ENCODE data around the gene SLC19A3. TPM values are rescaled to one million over a fixed set of nuclear protein-coding genes. Genes with fewer than 3 reads are reported as not detected.
"Not testable (repeated sequence)": the region's sequence is repeated elsewhere in the genome, so short reads cannot be mapped to it uniquely, and the experiment has no call there.

SLC19A3 gene
- total RNA-seq, 1 donor = not detected

DNA sequence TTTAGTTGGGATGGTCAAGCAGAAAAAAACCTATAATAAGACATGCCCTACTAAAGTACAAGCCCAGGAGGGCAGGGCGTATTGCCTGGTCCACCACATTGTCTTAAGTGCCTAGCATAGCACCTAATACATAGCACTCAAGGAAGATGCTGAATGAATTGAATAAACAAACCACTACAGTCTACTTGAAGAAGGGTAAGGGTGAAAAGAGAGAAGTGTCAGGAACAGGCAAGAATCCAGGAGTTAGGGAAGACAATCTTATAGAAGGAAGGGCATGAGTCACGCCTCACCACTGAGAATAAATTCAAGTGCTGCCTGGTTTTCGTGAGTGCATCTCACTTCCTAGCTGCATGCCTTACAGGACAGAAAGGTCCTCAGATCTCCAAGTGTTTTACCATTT lies 13.9 kb downstream of the SLC19A3 start:
- DNase-seq (ENCODE audit: low read depth in 2 of 3, low spot score in 2 of 3) = no peak

DNA sequence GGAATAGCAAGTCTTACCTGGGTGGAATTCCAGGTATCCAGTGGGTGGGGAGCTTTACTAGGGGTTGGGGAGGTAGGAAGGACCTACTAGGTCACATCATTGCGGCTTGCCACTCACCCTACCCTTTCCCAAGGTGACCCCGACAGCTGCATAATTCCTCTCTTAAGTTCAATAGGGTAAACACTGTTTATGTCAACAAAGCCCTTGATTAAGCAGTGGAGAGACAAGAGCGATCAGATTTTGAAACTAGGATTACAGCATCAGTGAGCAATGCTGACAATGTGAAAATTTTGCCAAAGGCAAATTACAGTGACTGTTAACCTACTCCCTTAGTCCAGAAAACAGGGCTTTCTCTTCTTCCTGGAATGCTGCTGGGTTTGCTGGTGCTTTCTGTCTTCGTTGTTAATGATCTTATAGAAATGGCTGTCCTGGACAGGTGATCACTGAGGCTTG lies 14.5 kb downstream of the SLC19A3 start:
- DNase-seq (ENCODE audit: low read depth in 2 of 3, low spot score in 2 of 3) = no peak

DNA sequence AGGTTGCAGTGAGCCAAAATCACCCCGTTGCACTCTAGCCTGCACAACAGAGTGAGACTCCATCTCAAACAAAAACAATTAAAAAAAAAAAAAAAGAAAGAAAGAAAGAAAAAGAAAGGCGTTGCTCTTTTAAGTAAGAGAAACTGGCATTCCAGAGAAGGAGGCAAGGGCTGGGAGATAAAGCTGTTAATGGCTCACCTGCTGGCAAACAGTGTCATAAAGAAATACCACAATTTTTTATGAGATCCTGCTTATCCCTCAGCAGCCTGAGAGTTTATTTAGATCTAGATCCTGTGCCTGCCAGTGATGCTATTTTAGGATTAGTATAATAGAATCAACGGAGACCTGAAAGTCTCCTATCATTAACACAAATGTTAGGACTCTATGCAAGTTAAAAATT lies 16.3 kb downstream of the SLC19A3 start:
- DNase-seq (ENCODE audit: low read depth in 2 of 3, low spot score in 2 of 3) = no peak

DNA sequence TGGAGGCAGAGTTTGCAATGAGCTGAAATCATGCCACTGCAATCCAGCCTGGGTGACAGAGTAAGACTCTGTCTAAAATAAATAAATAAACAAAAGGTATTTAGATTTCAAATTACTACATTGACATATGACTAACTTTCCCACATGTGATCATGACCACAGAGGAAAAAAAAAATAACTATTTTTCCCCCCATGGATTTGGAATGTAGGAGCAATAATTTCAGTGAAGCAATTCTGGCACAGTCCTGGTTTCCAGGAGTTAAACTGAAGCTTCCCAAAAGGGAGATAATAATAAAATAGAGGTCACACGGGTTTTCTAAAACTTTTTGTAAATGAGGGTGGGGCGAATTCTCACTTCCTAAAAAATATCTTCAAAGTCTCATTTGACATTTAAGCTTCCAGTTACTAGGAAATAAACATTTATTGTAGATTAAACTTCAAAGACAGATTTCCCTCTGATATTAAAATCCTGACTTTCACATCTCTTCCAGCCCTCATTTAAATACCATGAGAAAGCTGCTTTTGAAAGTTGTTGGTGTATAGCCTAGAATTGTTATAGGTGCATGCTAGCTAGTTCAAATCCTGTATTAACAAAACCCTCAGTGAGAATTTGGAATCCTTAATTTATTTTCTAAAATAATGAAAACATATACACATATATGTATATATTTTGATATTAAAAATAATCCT lies 20.7 kb downstream of the SLC19A3 start:
- DNase-seq (ENCODE audit: low read depth in 2 of 3, low spot score in 2 of 3) = no peak

DNA sequence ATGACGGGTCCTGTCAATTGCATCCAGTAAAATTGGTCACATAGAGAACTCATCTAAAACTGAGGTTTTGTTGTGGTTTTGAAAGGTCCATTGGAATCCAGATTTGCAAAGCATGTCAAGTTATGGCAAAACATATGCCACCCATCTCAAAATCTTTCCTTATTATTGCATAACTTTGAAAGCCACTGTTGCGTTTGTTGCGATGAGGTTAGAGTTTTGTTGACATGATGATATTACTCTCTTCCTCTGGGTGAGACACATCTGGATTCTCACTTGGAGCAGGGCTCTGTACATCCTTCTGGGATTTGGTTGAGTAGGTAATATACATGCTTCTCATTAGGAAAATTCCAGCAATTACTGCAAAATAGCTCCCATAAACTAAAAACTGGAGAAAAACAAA lies 30.6 kb downstream of the SLC19A3 start:
- DNase-seq (ENCODE audit: low read depth in 2 of 3, low spot score in 2 of 3) = no peak

DNA sequence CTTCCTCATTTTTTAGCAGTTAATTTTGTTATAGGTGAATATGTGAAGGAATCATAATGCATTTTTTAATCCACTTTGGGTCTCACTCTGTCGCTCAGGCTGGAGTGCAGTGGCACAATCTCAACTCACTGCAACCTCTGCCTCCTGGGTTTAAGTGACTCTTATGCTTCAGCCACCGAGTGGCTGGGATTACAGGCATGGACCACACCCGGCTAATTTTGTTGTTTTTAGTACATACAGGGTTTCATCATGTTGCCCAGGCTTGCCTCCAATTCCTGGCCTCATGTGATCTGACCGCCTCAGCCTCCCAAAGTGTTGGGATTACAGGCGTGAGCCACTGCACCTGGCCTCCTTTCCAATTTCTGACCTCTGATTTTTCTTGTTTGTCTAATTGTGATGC lies 33.6 kb downstream of the SLC19A3 start:
- DNase-seq (ENCODE audit: low read depth in 2 of 3, low spot score in 2 of 3) = no peak

DNA sequence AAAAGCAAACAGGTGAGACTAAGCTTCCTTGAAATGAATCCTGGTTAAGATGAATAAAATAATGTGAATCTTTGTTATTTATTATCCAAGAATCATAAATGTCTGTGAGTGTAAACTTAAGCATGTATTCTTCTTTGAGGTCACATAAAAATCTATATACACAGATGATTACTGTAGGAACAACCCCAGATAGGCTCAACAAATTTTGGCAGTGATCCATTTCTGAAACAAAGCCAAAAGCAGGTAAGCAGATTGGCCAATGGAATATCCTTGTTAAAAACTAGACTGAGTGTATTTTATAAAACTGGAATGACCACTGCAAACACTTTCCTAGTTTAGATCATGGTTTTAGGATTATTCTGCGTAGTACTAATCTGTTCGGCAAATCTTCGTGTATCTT lies 39.9 kb downstream of the SLC19A3 start:
- DNase-seq (ENCODE audit: low read depth in 2 of 3, low spot score in 2 of 3) = no peak

DNA sequence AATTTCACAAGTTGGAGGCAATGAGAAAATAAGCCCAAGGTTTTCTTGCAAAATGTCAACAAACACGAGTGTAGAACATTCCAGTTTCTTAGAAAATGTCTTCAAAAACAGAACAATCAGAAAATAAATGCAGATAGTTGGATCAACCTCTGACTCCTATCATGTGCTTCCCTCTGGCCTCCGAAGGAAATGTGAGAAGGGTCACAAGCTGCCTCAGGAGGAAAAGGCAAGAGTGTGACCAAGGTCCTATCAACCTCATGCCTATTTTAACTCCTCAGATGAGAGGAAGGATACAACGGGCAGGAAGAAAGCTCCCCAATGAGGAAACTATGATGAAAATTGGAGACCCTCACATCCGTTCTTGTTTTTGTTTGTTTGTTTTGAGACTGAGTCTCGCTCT lies 43.3 kb downstream of the SLC19A3 start:
- no peak for DNase-seq (ENCODE audit: low read depth in 2 of 3, low spot score in 2 of 3)

DNA sequence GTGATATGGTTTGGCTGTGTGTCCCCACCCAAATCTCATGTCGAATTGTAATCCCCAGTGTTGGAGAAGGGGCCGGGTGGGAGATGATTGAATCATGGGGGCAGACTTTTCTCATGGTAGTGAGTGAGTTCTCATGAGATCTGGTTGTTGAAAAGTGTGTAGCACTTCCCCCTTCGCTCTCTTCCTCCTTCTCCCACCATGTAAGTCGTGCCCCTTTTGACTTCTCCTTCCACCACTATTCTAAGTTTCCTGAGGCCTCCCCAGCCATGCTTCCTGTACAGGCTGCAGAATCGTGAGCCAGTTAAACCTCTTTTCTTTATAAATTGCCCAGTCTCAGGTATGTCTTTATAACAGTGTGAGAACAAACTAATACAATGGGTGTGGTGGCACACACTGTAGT lies 44.2 kb downstream of the SLC19A3 start:
- DNase-seq (ENCODE audit: low read depth in 2 of 3, low spot score in 2 of 3) = not testable (repeated sequence)

DNA sequence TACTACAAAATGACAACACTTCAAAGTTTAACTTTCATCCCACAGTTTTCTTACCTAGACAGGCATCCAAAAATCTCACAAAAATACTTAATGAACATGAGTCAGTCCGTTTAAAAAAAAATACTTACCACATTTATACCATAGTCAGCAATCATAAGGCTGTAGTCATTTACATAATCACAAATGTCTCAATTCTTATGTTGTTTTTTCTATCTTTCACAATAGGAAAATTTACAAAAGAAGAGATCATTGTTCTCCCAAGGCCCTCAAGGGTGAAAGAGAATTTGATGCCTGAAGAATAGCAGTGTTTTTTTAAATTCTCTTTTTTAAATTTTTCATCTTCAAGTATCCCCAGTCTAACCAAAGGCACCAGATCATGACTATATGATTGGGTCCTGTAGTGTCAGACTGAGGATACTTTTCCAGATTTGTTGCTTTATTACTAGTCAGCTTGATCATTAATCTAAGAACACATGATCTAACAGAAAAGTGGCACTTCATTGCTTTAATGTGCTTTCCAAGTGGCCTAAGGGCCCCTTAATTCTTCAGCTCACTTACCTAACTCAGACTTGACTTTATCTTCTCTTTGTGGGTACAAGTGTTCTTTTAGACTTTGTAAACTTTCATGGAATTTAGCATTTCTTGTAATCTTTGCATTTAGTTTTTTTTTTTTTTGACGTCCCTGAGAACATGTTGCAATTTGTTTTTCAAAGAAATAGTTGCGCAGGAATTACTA lies 46.5 kb downstream of the SLC19A3 start:
- no peak for DNase-seq (ENCODE audit: low read depth in 2 of 3, low spot score in 2 of 3)

DNA sequence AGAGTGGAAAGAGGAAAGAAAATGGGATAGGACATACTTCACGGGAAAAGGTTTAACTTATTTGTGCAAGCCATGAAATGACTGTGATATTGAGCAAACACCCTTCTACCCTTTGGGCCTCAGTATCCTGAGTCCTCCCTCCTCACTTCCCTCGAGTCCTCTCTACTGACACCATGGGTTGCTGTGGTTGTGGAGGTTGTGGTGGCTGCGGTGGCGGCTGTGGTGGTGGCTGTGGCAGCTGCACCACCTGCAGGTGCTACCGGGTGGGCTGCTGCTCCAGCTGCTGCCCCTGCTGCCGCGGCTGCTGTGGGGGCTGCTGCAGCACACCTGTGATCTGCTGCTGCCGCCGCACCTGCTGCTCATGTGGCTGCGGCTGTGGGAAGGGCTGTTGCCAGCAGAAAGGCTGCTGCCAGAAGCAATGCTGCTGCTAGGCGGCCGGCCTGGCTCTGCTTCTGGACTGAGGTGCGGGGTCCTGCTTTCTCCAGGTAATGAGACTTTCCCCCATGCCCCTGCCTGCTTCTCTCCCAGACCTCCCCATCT lies 51.1 kb downstream of the SLC19A3 start, which contains the start of gene SCYGR5:
SCYGR5 (plus strand) TSS at position 174 of the 540 bp plus-strand sequence; CDS start at position 174, 0 bp downstream.
- DNase-seq (ENCODE audit: low read depth in 2 of 3, low spot score in 2 of 3) = not testable (repeated sequence)

DNA sequence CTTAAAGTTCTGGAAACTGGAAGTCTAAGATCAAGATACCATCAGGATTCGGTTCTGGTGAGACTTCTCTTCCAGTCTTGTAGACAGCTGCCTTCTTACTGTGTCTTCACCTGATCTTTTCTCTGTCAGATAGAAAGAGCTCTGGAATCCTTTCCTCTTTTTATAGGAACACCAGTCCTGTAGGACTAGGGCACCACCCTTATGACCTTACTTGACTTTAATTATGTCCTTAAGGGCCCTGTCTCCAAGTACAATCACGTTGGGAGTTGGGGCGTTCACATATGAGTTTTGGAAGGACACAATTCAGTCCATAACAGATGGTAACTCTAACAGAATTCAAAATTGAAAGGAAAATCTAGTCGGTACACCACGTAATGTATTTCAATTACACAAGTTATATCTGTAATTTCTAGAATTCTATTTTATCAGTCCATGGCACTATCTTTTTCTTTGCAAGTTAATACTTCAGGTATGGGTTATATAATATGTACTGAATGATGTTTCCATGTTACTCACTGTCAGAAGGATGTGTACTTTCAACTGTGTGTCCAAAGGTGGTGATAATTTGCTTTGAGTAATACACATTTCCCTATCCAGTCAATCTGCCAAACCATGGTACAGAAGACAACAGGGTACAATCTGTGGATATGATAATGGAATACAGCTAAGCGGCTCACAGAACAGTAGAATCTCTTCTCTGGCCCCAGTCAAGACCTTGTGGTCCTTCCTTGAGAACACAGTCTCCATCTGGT lies 52.5 kb downstream of the SLC19A3 start:
- DNase-seq (ENCODE audit: low read depth in 2 of 3, low spot score in 2 of 3) = no peak

DNA sequence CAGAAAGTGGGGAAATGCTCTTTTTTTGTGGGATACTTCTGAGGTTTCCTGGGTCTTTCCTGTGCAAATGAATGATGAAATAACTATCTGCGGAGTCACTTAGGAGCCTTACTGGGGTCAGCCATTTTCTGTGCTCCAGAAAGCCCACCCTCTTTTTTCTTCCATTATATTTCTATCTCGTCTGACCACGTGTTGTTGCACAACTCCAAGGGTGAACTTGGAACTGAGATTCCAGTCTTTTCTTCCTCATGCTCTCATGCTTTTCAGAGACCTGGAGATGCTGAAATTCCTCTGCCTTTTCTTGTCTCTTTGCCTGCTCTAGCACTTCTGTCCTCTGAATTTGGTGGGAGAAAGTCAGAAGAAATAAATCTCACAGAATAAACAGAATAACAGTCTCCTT lies 56.0 kb downstream of the SLC19A3 start:
- no peak for DNase-seq (ENCODE audit: low read depth in 2 of 3, low spot score in 2 of 3)

DNA sequence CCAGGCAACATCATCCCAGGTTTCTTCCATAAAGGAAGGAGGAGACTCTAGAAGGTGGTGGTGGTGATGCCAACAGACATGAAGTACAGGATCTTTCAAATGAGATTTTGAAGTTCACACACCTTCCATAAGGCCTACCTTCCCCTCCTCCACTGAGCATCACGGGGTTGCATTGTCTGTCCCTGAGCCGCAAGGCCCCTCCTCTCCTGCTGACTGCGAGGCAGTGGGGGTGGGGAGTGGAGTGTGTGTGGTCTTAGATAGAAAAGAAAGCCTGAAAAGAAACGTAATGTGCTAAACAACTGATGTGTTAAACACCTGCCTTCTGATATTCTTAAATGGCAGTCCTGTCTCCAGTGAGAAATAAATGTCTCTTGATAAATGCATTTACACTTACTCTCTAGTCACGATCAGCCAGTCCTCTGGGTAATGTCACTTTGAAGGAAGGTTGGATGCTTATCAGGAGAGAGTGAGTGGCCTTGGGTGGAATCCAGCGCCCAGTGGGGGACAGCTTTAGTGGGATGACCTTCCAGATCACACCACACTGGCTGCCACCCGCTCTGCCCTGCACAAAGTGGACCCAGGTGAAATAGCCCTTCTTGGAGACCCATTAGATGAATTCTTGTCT lies 56.7 kb downstream of the SLC19A3 start:
- DNase-seq (ENCODE audit: low read depth in 2 of 3, low spot score in 2 of 3) = no peak

DNA sequence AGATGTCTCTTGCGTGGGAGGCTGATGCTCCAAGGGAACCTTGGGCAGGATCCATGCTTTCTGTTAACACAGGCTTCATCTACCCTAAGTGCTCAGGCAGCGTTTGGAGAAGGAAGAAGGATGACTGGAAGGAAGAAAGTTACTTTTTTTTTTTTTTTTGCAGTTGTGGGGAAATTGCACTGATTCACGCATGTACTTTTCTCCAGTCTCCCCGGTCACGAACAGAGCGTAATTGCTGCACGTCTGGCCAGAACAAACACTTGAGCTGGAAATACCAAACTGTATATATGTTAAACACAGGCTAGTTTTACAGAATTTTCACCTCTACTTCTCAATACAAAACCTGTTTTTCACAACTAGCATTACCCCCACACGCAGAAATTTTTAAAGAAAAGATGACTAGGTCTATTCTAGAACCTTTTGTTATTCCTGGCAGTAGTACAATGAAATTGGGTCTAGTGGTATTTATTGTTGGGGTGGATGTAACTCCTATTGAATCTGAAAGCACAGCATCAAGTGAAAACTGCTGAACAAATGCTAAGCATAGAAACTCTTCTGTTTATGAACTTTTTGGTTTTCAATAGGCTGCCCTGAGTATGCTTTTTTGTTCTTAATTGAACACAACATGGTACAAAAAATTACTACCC lies 60.5 kb downstream of the SLC19A3 start:
- no peak for DNase-seq (ENCODE audit: low read depth in 2 of 3, low spot score in 2 of 3)

DNA sequence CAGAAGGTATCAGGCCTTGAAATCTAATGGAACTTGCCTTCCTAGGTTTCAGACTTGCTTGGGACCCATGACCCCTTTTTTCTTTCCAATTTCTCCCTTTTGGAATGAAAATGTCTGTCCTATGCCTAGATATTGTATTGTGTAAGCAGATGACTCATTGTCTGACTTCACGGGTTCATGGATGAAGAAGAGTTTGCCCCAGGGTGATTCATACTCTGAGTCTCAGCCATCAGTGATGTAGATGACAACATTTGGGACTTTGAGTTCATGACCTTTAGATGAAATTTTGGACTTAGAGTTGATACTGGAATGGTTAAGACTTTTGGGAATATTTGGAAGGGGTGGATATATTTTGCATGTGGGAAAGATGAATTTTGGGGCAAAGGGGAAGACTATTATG lies 62.4 kb downstream of the SLC19A3 start:
- no peak for DNase-seq (ENCODE audit: low read depth in 2 of 3, low spot score in 2 of 3)

DNA sequence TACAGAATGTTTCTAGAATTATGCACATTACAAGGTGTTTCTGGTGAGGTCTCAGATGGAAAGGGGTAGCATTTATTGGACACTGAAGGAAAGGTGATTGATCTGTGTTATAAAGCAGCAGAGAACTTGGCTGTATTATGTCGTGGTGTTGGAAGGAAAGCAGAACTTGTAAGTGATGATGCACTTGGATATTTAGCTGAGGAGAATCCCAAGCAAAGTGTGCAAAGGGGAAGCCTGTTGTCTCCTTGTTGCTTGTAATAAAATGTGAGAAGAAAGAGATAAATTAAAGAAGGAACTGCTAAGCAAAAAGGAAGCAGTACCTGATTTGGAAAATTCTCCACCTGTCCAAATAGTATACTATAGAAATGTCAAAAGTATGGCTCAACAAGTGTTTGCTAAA lies 63.4 kb downstream of the SLC19A3 start:
- DNase-seq (ENCODE audit: low read depth in 2 of 3, low spot score in 2 of 3) = no peak

DNA sequence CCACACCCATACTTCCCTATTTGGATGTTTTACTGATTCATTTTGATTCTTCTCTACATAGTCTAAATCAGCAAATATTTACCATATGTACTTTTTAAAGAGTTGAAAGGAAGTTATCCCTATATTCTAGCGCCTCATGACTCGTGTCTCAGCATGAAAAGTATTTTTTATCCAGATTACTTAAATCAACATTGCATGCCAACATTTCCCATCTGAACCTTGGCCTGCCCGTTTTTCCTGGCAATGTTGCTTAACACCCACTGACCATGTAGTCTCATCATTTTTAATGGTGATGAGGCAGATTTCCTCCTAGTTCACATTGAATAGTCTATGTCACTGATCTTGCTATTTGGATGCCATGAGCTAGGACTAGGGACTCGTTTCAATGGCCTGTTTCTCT lies 64.4 kb downstream of the SLC19A3 start:
- no peak for DNase-seq (ENCODE audit: low read depth in 2 of 3, low spot score in 2 of 3)

DNA sequence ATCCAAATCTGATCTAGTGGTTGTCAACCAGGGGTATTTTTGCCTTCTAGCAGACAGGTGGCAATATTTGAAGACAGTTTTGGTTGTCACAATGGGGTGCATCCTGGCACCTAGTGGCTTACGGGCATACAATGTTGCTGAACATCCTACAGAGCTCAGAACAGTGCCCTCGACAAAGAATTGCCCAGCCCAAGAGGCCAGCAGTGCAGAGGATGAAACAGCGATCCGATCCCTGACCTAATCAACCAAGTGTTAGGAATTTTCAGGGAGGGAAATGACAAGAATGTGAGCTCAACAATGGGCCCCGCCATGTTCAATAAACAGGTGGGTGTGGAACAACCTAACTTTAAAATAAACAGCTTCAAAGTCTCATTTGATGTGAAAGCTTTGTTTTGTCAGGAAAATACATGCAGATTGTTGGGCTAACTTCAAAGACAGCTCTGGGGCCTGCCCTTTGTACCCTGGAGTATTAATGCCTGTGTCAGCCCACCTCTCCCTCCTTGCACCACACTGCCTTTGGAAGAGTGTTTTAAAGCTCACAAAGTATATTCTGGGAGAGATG lies 73.8 kb downstream of the SLC19A3 start:
- DNase-seq (ENCODE audit: low read depth in 2 of 3, low spot score in 2 of 3) = no peak

DNA sequence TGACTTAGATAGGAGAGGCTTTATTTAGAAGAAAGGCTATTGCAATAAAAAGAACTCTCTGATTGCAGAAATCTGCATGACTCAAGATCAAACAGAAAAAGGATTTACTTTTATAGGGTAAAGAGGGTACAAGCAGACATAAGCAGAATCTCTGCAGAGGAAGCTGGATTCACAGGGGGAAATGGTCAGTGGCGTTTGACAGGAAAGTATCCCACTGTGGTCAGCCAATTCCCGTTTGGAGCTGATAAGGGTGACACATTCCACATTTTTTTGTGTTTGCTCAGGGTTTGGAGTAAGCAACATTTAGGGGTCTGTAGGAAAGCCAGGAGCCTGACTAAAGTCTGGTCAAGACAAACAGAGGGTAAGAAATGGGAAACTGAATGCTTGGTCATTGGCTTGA lies 75.2 kb downstream of the SLC19A3 start:
- no peak for DNase-seq (ENCODE audit: low read depth in 2 of 3, low spot score in 2 of 3)

Data from hematopoietic multipotent progenitor cell (in vitro differentiated cells).